HEK293T (cell line): Measurements from ENCODE around the gene NPAS3.

ENCODE experiments used
- ARNT ChIP-seq: fragments of 450-650 bp; IDR thresholded peaks from 2 replicates; pipeline ENCODE4 v1.6.1; 2017; ENCODE audit warnings: mild to moderate bottlenecking
- BHLHE40 ChIP-seq: fragments of 450-650 bp; IDR thresholded peaks from 2 replicates; pipeline ENCODE4 v1.6.1; 2016; ENCODE audit warnings: mild to moderate bottlenecking, moderate library complexity, borderline replicate concordance
- FOXM1 ChIP-seq: fragments of 450-650 bp; IDR thresholded peaks from 2 replicates; pipeline ENCODE4 v1.6.1; 2017; ENCODE audit warnings: mild to moderate bottlenecking, borderline replicate concordance
- PKNOX1 ChIP-seq: fragments of 450-650 bp; IDR thresholded peaks from 2 replicates; pipeline ENCODE4 v1.6.1; 2016
- SUZ12 ChIP-seq: fragments of 450-650 bp; IDR thresholded peaks from 2 replicates; pipeline ENCODE4 v1.6.1; 2016; ENCODE audit warnings: mild to moderate bottlenecking
- TARDBP ChIP-seq: fragments of 450-650 bp; IDR thresholded peaks from 2 replicates; pipeline ENCODE4 v1.6.1; 2016
- ZNF384 ChIP-seq: fragments of 450-650 bp; IDR thresholded peaks from 2 replicates; pipeline ENCODE4 v1.6.1; 2016

GRCh38 chr14:33188880-33189279 is 250.2 kb downstream of the NPAS3 start:
- TF ChIP-seq ARNT (no peak), TARDBP (no peak), ZNF384 (no peak), SUZ12 (no peak), FOXM1 (no peak), BHLHE40 (no peak), PKNOX1 (no peak)
